DND-41 (cell line): Measurements from ENCODE around the gene DPY19L1.
"Not testable (repeated sequence)": the region's sequence is repeated elsewhere in the genome, so short reads cannot be mapped to it uniquely, and the experiment has no call there.

Experiments
- ATAC-seq: fragments of 200-7000 bp; cut with Tn5 transposase; 3 replicates; pipeline ENCODE4 v1.9.1; 2021; ENCODE audit warnings: low read depth; ENCODE audit not compliant: insufficient read depth
- DNase-seq: peaks from one replicate; pipeline ENCODE4 v3.0.0-alpha.2; 2020
- H2AFZ ChIP-seq: 2 replicates; pipeline ENCODE4 v1.6.0; 2012; ENCODE audit warnings: low read depth, low read length
- H3K27ac ChIP-seq: 2 replicates; pipeline ENCODE4 v1.5.1; 2012; ENCODE audit warnings: low read length, inconsistent platforms
- H3K27me3 ChIP-seq: fragments of 200-600 bp; sonication (generic); 2 replicates; pipeline ENCODE4 v1.6.0; 2012; ENCODE audit warnings: low read length, mild to moderate bottlenecking, inconsistent platforms; ENCODE audit not compliant: insufficient read depth, poor library complexity
- H3K36me3 ChIP-seq: 2 replicates; pipeline ENCODE4 v1.5.1; 2012; ENCODE audit warnings: low read length, inconsistent platforms; ENCODE audit not compliant: insufficient read depth
- H3K4me1 ChIP-seq: 2 replicates; pipeline ENCODE4 v1.5.1; 2012; ENCODE audit warnings: mild to moderate bottlenecking, low read length; ENCODE audit not compliant: insufficient read depth
- H3K4me2 ChIP-seq: 2 replicates; pipeline ENCODE4 v1.6.0; 2012; ENCODE audit warnings: mild to moderate bottlenecking, moderate library complexity, low read length, inconsistent platforms; ENCODE audit not compliant: insufficient read depth
- H3K4me3 ChIP-seq, 2 experiments: fragments of 200-600 bp in 1 of 2; shearing (Covaris generic) in 1 of 2; 2 replicates each; pipeline ENCODE4 v1.5.1; 2012 to 2016; ENCODE audit warnings: inconsistent platforms in 2 of 2, low read length in 2 of 2, mild to moderate bottlenecking in 2 of 2, low read depth in 1 of 2, moderate library complexity in 1 of 2
- H3K79me2 ChIP-seq: 2 replicates; pipeline ENCODE4 v1.6.0; 2012; ENCODE audit warnings: low read length, inconsistent platforms; ENCODE audit not compliant: insufficient read depth
- H3K9ac ChIP-seq: 2 replicates; pipeline ENCODE4 v1.6.0; 2012; ENCODE audit warnings: low read depth, mild to moderate bottlenecking, inconsistent platforms, low read length, moderate library complexity
- H3K9me3 ChIP-seq: 2 replicates; pipeline ENCODE4 v1.5.1; 2012; ENCODE audit warnings: low read length, moderate library complexity, mild to moderate bottlenecking, inconsistent platforms; ENCODE audit not compliant: insufficient read depth, severe bottlenecking
- H4K20me1 ChIP-seq: 2 replicates; pipeline ENCODE4 v1.6.0; 2012; ENCODE audit warnings: low read length; ENCODE audit not compliant: insufficient read depth
- CTCF ChIP-seq: IDR thresholded peaks from 2 replicates; pipeline ENCODE4 v1.5.1; 2012; ENCODE audit warnings: borderline replicate concordance, low read length, moderate library complexity, mild to moderate bottlenecking; ENCODE audit not compliant: poor library complexity, severe bottlenecking; ENCODE audit errors: extremely low read depth
- EZH2 ChIP-seq: IDR thresholded peaks from 3 replicates; pipeline ENCODE4 v1.6.1; 2012; ENCODE audit warnings: borderline replicate concordance, low read depth, mild to moderate bottlenecking, moderate library complexity, low read length, inconsistent platforms; ENCODE audit not compliant: severe bottlenecking

Gene DPY19L1

GRCh38 chr7:34918198-34918861, 119.0 kb downstream of the DPY19L1 start:
- H3K79me2 ChIP-seq, H3K27ac ChIP-seq, H3K4me2 ChIP-seq, H3K27me3 ChIP-seq, ATAC-seq, H2AFZ ChIP-seq, H3K4me3 ChIP-seq, DNase-seq, H3K4me1 ChIP-seq, H3K36me3 ChIP-seq, H3K9ac ChIP-seq, H4K20me1 ChIP-seq, H3K9me3 ChIP-seq: not testable (repeated sequence)

- not testable (repeated sequence) for ATAC-seq, H3K4me3 ChIP-seq, H3K36me3 ChIP-seq, H3K4me1 ChIP-seq, H3K27ac ChIP-seq, H3K9ac ChIP-seq, H3K4me2 ChIP-seq, H4K20me1 ChIP-seq, H3K79me2 ChIP-seq, H2AFZ ChIP-seq, DNase-seq, H3K27me3 ChIP-seq, H3K9me3 ChIP-seq
Observed at GRCh38 chr7:34917515-34917914, 119.8 kb downstream of the DPY19L1 start.

GRCh38 chr7:34916267-34916666, 121.0 kb downstream of the DPY19L1 start:
- TF ChIP-seq CTCF (no peak), EZH2 (no peak)

GRCh38 chr7:34912236-34912635, 125.0 kb downstream of the DPY19L1 start:
- no peak overlapping the region for H2AFZ ChIP-seq
- no peaks in the 10 kb centered on the region for H3K9me3 ChIP-seq
- TF ChIP-seq CTCF (no peak), EZH2 (no peak)
- H3K79me2 ChIP-seq: no peaks in the 10 kb centered on the region
- no peak overlapping the region for H3K4me3 ChIP-seq
- no peaks in the 10 kb centered on the region for H3K36me3 ChIP-seq
- H3K27me3 ChIP-seq: no peaks in the 10 kb centered on the region
- H3K9ac ChIP-seq: no peak overlapping the region
- ATAC-seq (no peak), DNase-seq (no peak)
- H3K4me1 ChIP-seq: no peaks in the 10 kb centered on the region
- no peaks in the 10 kb centered on the region for H4K20me1 ChIP-seq
- H3K4me2 ChIP-seq: no peak overlapping the region
- H3K27ac ChIP-seq: no peak overlapping the region

More at GRCh38 chr7:34916267-34916666, 121.0 kb downstream of the DPY19L1 start:
- no peaks in the 10 kb centered on the region for H3K4me1 ChIP-seq
- no peak overlapping the region for H2AFZ ChIP-seq
- no peaks in the 10 kb centered on the region for H3K9me3 ChIP-seq
- DNase-seq (no peak), ATAC-seq (no peak)
- H3K4me2 ChIP-seq: no peak overlapping the region
- H3K79me2 ChIP-seq: no peaks in the 10 kb centered on the region
- H3K27me3 ChIP-seq: no peaks in the 10 kb centered on the region
- H3K4me3 ChIP-seq: no peak overlapping the region
- H3K27ac ChIP-seq: no peak overlapping the region
- no peaks in the 10 kb centered on the region for H4K20me1 ChIP-seq
- H3K36me3 ChIP-seq: no peaks in the 10 kb centered on the region
- no peak overlapping the region for H3K9ac ChIP-seq

- H3K4me1 ChIP-seq, H3K4me2 ChIP-seq, DNase-seq, H3K4me3 ChIP-seq, H3K36me3 ChIP-seq, H3K9ac ChIP-seq, H3K79me2 ChIP-seq, H4K20me1 ChIP-seq, ATAC-seq, H3K27ac ChIP-seq, H3K27me3 ChIP-seq, H2AFZ ChIP-seq, H3K9me3 ChIP-seq: not testable (repeated sequence)
Observed at GRCh38 chr7:34906266-34906850, 130.9 kb downstream of the DPY19L1 start.
